Measurements from ENCODE around the gene ADARB2. TPM values are rescaled to one million over a fixed set of nuclear protein-coding genes. Genes with fewer than 3 reads are reported as not detected.

The ADARB2 gene
- total RNA-seq, 2 donors from 2014 or later: 1.1 to 1.8 TPM

- Mint-ChIP-seq H3K36me3 (ENCODE audit: low read depth) (no peaks in the 10 kb centered on the region), H3K4me1 (peaks cover 3% of the 10 kb centered on the region), H3K27ac (no peak overlapping the region), H3K9me3 (no peaks in the 10 kb centered on the region), H3K27me3 (ENCODE audit: insufficient read depth) (no peaks in the 10 kb centered on the region), H3K4me3 (no peak overlapping the region)
- H3K9me3 ChIP-seq (ENCODE audit: control insufficient read depth, low read length): no peaks in the 10 kb centered on the region
- H3K4me3 ChIP-seq (ENCODE audit: low read length): no peak overlapping the region
- no peak overlapping the region for H3K9ac ChIP-seq (ENCODE audit: extremely low read depth, low read length, poor library complexity, severe bottlenecking)
- no peaks in the 10 kb centered on the region for H3K27me3 ChIP-seq (ENCODE audit: control insufficient read depth, insufficient read depth, low read length, poor library complexity, severe bottlenecking)
- no peaks in the 10 kb centered on the region for H3K36me3 ChIP-seq (ENCODE audit: control insufficient read depth, insufficient read depth, low read length)
- no peak overlapping the region for H3K27ac ChIP-seq (ENCODE audit: low read depth, low read length)
- no peak for DNase-seq
- no peaks in the 10 kb centered on the region for H3K4me1 ChIP-seq (ENCODE audit: control insufficient read depth, insufficient read depth, low read length)
- TF ChIP-seq CTCF (conservative IDR thresholded peaks at IDR 0.05): no peak
- 92 to 95% methylated on average over 16 to 20 of the region's 20 CpGs for WGBS, 2 experiments (ENCODE audit: insufficient coverage in 1 of 2, insufficient read length in 1 of 2)
These were observed 248.3 kb downstream of the ADARB2 start for GRCh38 chr10:1488970-1489548.

- no peak for TF ChIP-seq CTCF (conservative IDR thresholded peaks at IDR 0.05)
- DNase-seq: no peak
- Mint-ChIP-seq H3K4me1 (peaks cover 3% of the 10 kb centered on the region), H3K27ac (no peak overlapping the region), H3K4me3 (no peak overlapping the region), H3K36me3 (ENCODE audit: low read depth) (no peaks in the 10 kb centered on the region), H3K9me3 (no peaks in the 10 kb centered on the region), H3K27me3 (ENCODE audit: insufficient read depth) (no peaks in the 10 kb centered on the region)
- Histone ChIP-seq H3K9me3 (ENCODE audit: control insufficient read depth, low read length) (no peaks in the 10 kb centered on the region), H3K4me3 (ENCODE audit: low read length) (no peak overlapping the region), H3K27ac (ENCODE audit: low read depth, low read length) (no peak overlapping the region), H3K36me3 (ENCODE audit: control insufficient read depth, insufficient read depth, low read length) (no peaks in the 10 kb centered on the region), H3K9ac (ENCODE audit: extremely low read depth, low read length, poor library complexity, severe bottlenecking) (no peak overlapping the region), H3K27me3 (ENCODE audit: control insufficient read depth, insufficient read depth, low read length, poor library complexity, severe bottlenecking) (no peaks in the 10 kb centered on the region), H3K4me1 (ENCODE audit: control insufficient read depth, insufficient read depth, low read length) (no peaks in the 10 kb centered on the region)
- 91 to 92% methylated on average over 10 to 14 of the region's 14 CpGs for WGBS, 2 experiments (ENCODE audit: insufficient coverage in 1 of 2, insufficient read length in 1 of 2)
These were observed 250.3 kb downstream of the ADARB2 start for GRCh38 chr10:1486841-1487687.

- Histone ChIP-seq H3K9me3 (ENCODE audit: control insufficient read depth, low read length) (no peaks in the 10 kb centered on the region), H3K27ac (ENCODE audit: low read depth, low read length) (no peak overlapping the region), H3K4me1 (ENCODE audit: control insufficient read depth, insufficient read depth, low read length) (no peaks in the 10 kb centered on the region), H3K4me3 (ENCODE audit: low read length) (no peak overlapping the region), H3K27me3 (ENCODE audit: control insufficient read depth, insufficient read depth, low read length, poor library complexity, severe bottlenecking) (no peaks in the 10 kb centered on the region), H3K9ac (ENCODE audit: extremely low read depth, low read length, poor library complexity, severe bottlenecking) (no peak overlapping the region), H3K36me3 (ENCODE audit: control insufficient read depth, insufficient read depth, low read length) (no peaks in the 10 kb centered on the region)
- H3K36me3 Mint-ChIP-seq (ENCODE audit: low read depth): no peaks in the 10 kb centered on the region
- H3K27ac Mint-ChIP-seq: no peak overlapping the region
- no peak overlapping the region for H3K4me3 Mint-ChIP-seq
- no peak for DNase-seq
- 96 to 100% methylated on average over 3 to 12 of the region's 12 CpGs for WGBS, 2 experiments (ENCODE audit: insufficient coverage in 1 of 2, insufficient read length in 1 of 2)
- no peaks in the 10 kb centered on the region for H3K27me3 Mint-ChIP-seq (ENCODE audit: insufficient read depth)
- no peak for TF ChIP-seq CTCF (conservative IDR thresholded peaks at IDR 0.05)
- no peaks in the 10 kb centered on the region for H3K9me3 Mint-ChIP-seq
- peaks cover 3% of the 10 kb centered on the region for H3K4me1 Mint-ChIP-seq
These were observed 252.0 kb downstream of the ADARB2 start for GRCh38 chr10:1485357-1485756.
